Heart right ventricle (tissue), 16 donors: ENCODE measurements around the gene SOBP. TPM values are rescaled to one million over a fixed set of nuclear protein-coding genes. Genes with fewer than 3 reads are reported as not detected.

Experiments used
- ATAC-seq, 8 donors: fragments of 200-7000 bp; cut with Tn5 transposase; one replicate each; pipeline ENCODE4 v1.9.1; 2020; ENCODE audit warnings: mild to moderate bottlenecking in 8 of 8, moderate library complexity in 8 of 8, moderate number of reproducible peaks in 1 of 8
- DNase-seq, 2 donors: peaks; one replicate each; pipeline ENCODE4 v3.0.0-alpha.2; 2020
- H3K27ac ChIP-seq, 10 donors: fragments of 200-600 bp; sonication (generic) in 2 of 10; one replicate each; pipeline versions ENCODE4 v1.5.0 to v1.8.0; 2020 to 2022; ENCODE audit warnings: mild to moderate bottlenecking in 3 of 10
- H3K27me3 ChIP-seq, 7 donors: fragments of 200-600 bp; one replicate each; pipeline ENCODE4 v1.8.0; 2021 to 2022; ENCODE audit warnings: mild to moderate bottlenecking in 2 of 7
- H3K36me3 ChIP-seq, 9 donors: fragments of 200-600 bp; sonication (generic) in 1 of 9; one replicate each; pipeline versions ENCODE4 v1.5.0 to v1.8.0; 2020 to 2022; ENCODE audit warnings: mild to moderate bottlenecking in 2 of 9
- H3K4me1 ChIP-seq, 9 donors: fragments of 200-600 bp; sonication (generic) in 1 of 9; one replicate each; pipeline versions ENCODE4 v1.5.0 to v1.8.0; 2020 to 2022; ENCODE audit warnings: mild to moderate bottlenecking in 4 of 9
- H3K4me3 ChIP-seq, 10 donors: fragments of 200-600 bp; sonication (generic) in 2 of 10; one replicate each; pipeline versions ENCODE4 v1.5.0 to v1.8.0; 2020 to 2022; ENCODE audit warnings: mild to moderate bottlenecking in 7 of 10, moderate library complexity in 2 of 10
- H3K9me3 ChIP-seq, 11 donors: fragments of 200-600 bp in 10 of 11; sonication (generic) in 2 of 11; one replicate each; pipeline versions ENCODE4 v1.5.0 to v1.8.0; 2013 to 2022; ENCODE audit warnings: mild to moderate bottlenecking in 2 of 11, control low read depth in 1 of 11, moderate library complexity in 1 of 11
- WGBS, 2 donors: extraction: QIAGEN DNeasy Blood & Tissue Kit; methylation state at CpG; one replicate each; pipeline ENCODE4 v1.1.7; 2013; ENCODE audit warnings: inconsistent platforms in 1 of 2; 5-methylcytosine and 5-hydroxymethylcytosine counted together
- intact Hi-C, 10 donors: fragments of 100-400 bp; cut with DNase I; formaldehyde crosslinking; loops; one replicate each; pipeline versions ENCODE4 v1.11.1 to v1.14.2; 2022
- polyA plus RNA-seq, 2 donors: library from polyadenylated mRNA; stranded (reverse); fragments of 200-250 nt; gene quantifications; one replicate each; pipeline ENCODE4 v1.2.3, GENCODE V29; 2013
- total RNA-seq, 10 donors: library from RNA; stranded (reverse); fragmentation: NEBNext Ultra II Directional in 3 of 10; extraction: Animal tissue kit (Norgen Biotek cat#: 25700) in 3 of 10; gene quantifications; one replicate each; pipeline versions ENCODE4 v1.2.1 to v1.2.4, GENCODE V29; 2021 to 2023
- TF ChIP-seq, protein P1 (sequence below), 9 donors: fragments of 200-600 bp; sonication (generic) in 2 of 9; IDR thresholded peaks; one replicate each; pipeline versions ENCODE4 v1.5.0 to v1.8.0; 2021 to 2022; ENCODE audit warnings: antibody characterized with exemption in 9 of 9, mild to moderate bottlenecking in 5 of 9, moderate library complexity in 1 of 9
- donor health status: Arrhythmogenic right ventricular cardiomyopathy.
- donor health status: ischemic (EF 13 %, LVEDD 7.1; RV severe dilation, severe dysfunction).
- donor health status: healthy with polysubstance abuse.
- donor health status: DM: no; HTN: yes; CAD: no.
- donor health status: DM: no; HTN: no; CAD: no.
- donor health status: ischemic (EF 25% LVEDD 6.9; RV normal size, moderate dysfunction).
- donor health status: ischemic (EF 25% LVEDD 5.7; RV mildly dilated, moderate dysfunction).
- donor health status: healthy.
- donor health status: DM: yes; HTN: yes; CAD: no.
- donor health status: Ischemic cardiomyopathy.
- donor health status: ischemic (EF 35%, LVEDD 5.7; RV mildly dilated, moderate dysfunction).
- donor health status: nonischemic (EF 11% LVEDD 7.7; RV severe dilation, severe dysfunction).
- donor health status: DM: yes; HTN: yes; CAD: no.
- donor health status: PGD.
- donor health status: ischemic (EF 29% LVEDD 5.4; RV normal size, mild dysfunction).
- donor health status: nonischemic (EF 23%, LVEDD 6.1; RV moderate dilation, normal function).

SOBP gene
- total and polyA plus RNA-seq, 12 donors, result 5.2 to 25.3 (median 18.2) TPM

DNA sequence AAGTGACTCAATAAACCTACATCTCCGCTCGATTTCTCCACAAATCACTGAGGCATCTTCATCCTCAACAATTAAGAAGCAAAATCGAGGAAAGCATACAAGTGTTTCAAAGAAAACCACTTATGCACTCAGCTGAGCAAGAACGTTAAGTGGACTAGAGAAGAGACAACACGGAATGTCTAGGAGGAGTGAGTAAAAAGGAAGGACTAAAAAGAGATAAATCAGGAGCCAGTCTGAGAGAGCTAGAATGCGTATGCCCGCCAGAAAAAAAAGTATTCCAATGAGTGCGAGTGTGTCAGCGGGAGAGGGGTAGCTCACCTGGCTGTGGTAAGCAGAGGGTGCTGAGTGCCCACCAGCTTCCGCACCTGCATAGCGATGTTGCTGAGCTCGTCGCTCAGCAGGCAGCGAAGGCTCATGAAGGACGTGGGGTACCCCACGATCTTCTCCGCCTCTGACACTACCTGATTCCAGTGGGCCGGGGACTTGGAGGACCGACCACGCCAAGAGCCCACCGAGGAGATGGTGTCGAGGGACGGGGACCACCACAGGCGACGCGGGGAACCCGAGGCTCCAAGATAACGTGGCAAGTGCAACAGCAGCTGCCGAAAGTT is 31.1 kb upstream of the SOBP start:
- DNase-seq (peak in 1 of 2 donors; percentile 20), ATAC-seq (peak in 6 of 8 donors; percentile 3 to 25 (median 11))
- Histone ChIP-seq H3K27ac (peak overlapping the region; percentile 66 to 97 (median 90)), H3K4me1 (peaks cover 0 to 32% (median 19%) of the 10 kb centered on the region in 9 donors), H3K27me3 (no peaks in the 10 kb centered on the region), H3K36me3 (peaks cover 0 to 5% (median 0%) of the 10 kb centered on the region in 9 donors), H3K4me3 (peak overlapping the region; percentile 56 to 97 (median 80)), H3K9me3 (no peaks in the 10 kb centered on the region)
- intact Hi-C loops, result loop anchor here in 2 of 10 donors (5.0 to 10.0 kb wide), 2 partner anchors 34 to 144 kb away; partner anchors contain the start of gene SOBP (in 1 of the 2)
- 0 to 1% methylated on average over 29 of the region's 29 CpGs for WGBS, 2 donors
- TF ChIP-seq, protein P1, sequence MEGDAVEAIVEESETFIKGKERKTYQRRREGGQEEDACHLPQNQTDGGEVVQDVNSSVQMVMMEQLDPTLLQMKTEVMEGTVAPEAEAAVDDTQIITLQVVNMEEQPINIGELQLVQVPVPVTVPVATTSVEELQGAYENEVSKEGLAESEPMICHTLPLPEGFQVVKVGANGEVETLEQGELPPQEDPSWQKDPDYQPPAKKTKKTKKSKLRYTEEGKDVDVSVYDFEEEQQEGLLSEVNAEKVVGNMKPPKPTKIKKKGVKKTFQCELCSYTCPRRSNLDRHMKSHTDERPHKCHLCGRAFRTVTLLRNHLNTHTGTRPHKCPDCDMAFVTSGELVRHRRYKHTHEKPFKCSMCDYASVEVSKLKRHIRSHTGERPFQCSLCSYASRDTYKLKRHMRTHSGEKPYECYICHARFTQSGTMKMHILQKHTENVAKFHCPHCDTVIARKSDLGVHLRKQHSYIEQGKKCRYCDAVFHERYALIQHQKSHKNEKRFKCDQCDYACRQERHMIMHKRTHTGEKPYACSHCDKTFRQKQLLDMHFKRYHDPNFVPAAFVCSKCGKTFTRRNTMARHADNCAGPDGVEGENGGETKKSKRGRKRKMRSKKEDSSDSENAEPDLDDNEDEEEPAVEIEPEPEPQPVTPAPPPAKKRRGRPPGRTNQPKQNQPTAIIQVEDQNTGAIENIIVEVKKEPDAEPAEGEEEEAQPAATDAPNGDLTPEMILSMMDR (IDR thresholded peaks at IDR 0.05), result no peak

DNA sequence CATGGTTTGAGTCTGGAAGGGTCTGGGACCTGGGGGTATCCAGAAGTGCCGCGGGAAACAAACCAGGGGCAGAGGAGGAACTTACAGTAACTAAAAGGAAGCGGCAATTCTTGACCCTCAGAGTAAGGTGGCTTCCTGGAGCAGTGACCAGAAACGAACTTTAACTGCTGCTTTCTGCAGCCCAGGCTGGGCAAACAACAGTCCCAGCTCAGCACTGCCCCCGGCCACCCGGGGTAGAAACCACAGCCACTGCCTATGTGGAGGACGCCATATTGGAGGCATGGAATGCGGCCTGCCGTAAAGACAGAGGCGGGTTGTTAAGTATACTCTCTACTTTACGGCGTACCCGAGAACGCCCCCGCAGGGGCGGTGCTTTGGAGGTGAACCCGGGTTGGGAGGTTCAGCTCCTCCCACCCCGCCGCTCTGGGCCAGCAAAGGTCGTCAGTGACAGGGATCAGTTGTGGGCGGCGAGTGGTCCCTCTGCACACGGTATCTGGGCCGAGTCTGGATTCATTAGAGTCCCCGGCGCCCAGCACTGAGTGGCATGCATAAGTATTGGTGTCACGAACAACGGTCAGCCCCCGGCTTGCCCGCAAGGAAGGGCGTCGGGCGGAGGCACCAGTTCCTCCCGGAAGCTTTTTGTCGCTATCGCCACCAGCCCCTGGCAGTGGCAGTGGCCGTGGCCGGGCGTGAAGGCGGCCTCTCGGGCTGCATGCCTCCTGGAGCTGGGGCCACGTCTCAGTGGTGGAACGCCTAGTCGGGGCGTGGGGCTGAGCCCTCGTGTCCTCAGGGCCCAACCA is 30.4 kb upstream of the SOBP start, which contains the start of gene PDSS2:
Gene PDSS2, minus strand, starts transcription at position 282 of the 800 bp plus-strand sequence. Its CDS starts 279 bp downstream, at position 3.
- Histone ChIP-seq H3K4me3 (peak within 1 kb of the TSS; percentile 56 to 97 (median 80)), H3K9me3 (no peaks in the 10 kb centered on the region), H3K27me3 (no peaks in the 10 kb centered on the region), H3K27ac (peak within 1 kb of the TSS; percentile 85 to 97 (median 90)), H3K4me1 (peaks cover 0 to 32% (median 19%) of the 10 kb centered on the region in 9 donors), H3K36me3 (peaks cover 0 to 5% (median 0%) of the 10 kb centered on the region in 9 donors)
- ATAC-seq (peak; percentile 98 to 99 (median 99)), DNase-seq (peak; percentile 98 to 99)
- WGBS, 2 donors, result 0 to 1% methylated on average over 46 of the region's 46 CpGs
- TF ChIP-seq, protein P1 (IDR thresholded peaks at IDR 0.05), result peak in 8 of 9 donors; percentile 26 to 69 (median 48)
- intact Hi-C loops, result loop anchor here in 4 of 10 donors (2.0 to 10.0 kb wide), 4 partner anchors 31 to 193 kb away; partner anchors contain the start of gene SOBP (in 2 of the 4)

DNA sequence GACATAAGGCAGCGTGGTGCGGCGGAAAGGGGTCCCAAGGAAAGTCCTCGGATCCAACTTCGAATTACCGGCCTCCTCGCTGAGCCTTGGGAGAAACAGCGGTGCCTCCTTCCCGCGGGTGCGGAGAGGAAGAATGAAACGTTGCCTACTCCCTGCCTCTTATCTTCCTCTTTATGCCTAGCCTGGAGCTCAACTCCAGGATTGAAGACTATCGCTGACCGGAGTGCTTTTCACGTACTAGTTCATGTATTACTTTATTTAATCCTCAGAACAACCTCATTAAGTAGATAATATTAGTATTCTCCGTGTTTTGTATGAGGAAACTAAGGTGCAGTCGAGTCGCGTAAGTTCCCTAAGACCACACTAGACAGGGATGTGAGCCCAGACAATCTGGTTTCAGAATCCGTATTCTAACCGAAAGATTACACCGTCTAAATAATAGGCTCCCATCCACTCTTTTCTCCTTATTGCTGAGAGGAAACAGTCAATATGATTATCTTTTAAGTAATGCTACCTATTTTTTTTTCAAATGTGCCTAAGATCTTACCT is 29.8 kb upstream of the SOBP start:
- Histone ChIP-seq H3K36me3 (peaks cover 0 to 5% (median 0%) of the 10 kb centered on the region in 9 donors), H3K27me3 (no peaks in the 10 kb centered on the region), H3K4me1 (peaks cover 0 to 32% (median 19%) of the 10 kb centered on the region in 9 donors), H3K27ac (peak overlapping the region; percentile 85 to 97 (median 90)), H3K9me3 (no peaks in the 10 kb centered on the region), H3K4me3 (peak overlapping the region; percentile 56 to 97 (median 80))
- DNase-seq (no peak), ATAC-seq (peak in 2 of 8 donors; percentile 3 to 32)
- TF ChIP-seq, protein P1 (IDR thresholded peaks at IDR 0.05), result no peak
- 30 to 31% methylated on average over 22 of the region's 22 CpGs for WGBS, 2 donors
- intact Hi-C loops, result loop anchor here in 2 of 10 donors (2.0 to 5.0 kb wide), 2 partner anchors 31 to 192 kb away; partner anchors contain the start of gene SOBP (in 1 of the 2)

DNA sequence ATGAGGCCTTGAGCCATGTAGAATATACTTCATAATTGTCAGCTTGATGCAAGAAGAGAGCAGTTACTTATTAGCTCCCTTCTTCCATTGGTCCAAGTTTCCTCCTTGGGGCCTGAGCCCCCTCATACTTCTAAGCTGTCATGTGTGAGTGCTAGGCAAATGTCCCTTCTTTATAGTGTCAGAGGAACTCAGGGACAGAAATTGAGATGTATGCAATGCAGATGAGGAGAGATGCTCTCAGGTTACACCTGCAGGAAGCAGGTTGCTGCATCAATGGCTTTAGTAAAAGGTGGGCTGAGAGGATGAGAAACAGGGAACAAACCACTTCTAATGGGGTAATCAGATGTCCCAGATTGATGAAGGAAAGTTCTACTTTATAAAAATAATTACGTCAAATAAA is 23.9 kb upstream of the SOBP start:
- no peaks in the 10 kb centered on the region for H3K36me3 ChIP-seq
- DNase-seq (no peak), ATAC-seq (no peak)
- TF ChIP-seq, protein P1 (IDR thresholded peaks at IDR 0.05), result no peak
- H3K9me3 ChIP-seq, result no peaks in the 10 kb centered on the region
- intact Hi-C loops, result no loop called here
- peaks cover 0 to 4% (median 0%) of the 10 kb centered on the region in 7 donors for H3K27me3 ChIP-seq
- 87 to 94% methylated on average over 1 of the region's 1 CpG for WGBS, 2 donors
- no peak overlapping the region for H3K4me3 ChIP-seq
- H3K4me1 ChIP-seq, result peaks cover 0 to 13% (median 0%) of the 10 kb centered on the region in 9 donors
- no peak overlapping the region for H3K27ac ChIP-seq
